ENCODE measurements around the gene CASTOR1.

DNA sequence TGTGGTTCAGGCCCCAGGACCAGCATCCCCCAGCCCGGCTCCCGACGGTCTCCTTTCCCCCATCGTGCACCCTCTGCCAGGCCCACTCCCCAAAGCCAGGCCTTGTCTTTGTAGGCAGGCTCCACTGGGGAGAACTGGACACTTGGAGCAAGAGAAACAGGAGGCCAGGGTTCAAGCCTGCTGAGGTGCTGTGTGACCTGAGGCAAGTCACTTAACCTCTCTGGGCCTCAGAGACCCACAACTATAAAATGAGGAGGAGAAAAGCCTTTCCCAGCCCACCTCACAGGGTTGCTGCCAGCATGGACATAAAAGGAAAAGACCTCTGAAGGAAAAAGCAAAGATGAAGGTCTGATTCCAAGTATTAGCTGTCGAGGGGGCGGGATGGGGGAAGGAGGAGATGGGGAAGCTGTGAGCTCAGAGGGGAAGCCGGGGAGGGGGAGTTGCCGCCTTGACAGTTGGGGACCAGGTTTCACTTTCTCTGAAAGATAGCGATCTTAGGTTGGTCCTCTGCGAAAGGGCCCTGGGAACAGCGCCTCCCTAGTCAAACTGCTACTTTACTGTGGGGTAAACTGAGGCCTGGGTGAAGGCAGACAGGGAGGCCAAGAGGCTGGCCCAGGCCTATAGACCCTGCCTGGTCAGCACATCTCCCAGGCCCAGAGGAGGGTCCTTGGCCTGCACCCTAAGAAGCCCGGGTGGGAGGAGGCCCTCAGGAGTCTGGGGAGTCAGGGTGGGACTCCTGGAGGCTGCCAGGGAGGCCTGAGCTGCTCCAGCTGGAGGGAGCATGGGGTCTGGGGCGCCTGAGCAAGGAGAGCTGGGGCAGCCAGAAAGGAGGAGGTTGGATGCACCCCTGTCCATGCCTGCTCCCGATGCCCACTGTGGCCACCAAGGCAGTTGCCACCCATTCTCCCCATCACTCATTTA is 21.7 kb downstream of the CASTOR1 start:
- TF ChIP-seq, protein P1, sequence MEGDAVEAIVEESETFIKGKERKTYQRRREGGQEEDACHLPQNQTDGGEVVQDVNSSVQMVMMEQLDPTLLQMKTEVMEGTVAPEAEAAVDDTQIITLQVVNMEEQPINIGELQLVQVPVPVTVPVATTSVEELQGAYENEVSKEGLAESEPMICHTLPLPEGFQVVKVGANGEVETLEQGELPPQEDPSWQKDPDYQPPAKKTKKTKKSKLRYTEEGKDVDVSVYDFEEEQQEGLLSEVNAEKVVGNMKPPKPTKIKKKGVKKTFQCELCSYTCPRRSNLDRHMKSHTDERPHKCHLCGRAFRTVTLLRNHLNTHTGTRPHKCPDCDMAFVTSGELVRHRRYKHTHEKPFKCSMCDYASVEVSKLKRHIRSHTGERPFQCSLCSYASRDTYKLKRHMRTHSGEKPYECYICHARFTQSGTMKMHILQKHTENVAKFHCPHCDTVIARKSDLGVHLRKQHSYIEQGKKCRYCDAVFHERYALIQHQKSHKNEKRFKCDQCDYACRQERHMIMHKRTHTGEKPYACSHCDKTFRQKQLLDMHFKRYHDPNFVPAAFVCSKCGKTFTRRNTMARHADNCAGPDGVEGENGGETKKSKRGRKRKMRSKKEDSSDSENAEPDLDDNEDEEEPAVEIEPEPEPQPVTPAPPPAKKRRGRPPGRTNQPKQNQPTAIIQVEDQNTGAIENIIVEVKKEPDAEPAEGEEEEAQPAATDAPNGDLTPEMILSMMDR (IDR thresholded peaks at IDR 0.05), result no peak
- no peak for TF ChIP-seq POLR2A (IDR thresholded peaks at IDR 0.05)

All from Peyer's patch (tissue), 4 donors.